Transverse colon (tissue), 4 donors: ENCODE measurements around the gene CD22. TPM values are rescaled to one million over a fixed set of nuclear protein-coding genes. Genes with fewer than 3 reads are reported as not detected.

ENCODE experiments used
- DNase-seq: peaks from one replicate; pipeline ENCODE4 v3.0.0-alpha.2; 2019
- H3K27ac ChIP-seq, 4 donors: fragments of 200-600 bp; sonication (generic); 2 replicates each; pipeline ENCODE4 v1.5.1; 2016 to 2018; ENCODE audit warnings: inconsistent platforms in 4 of 4
- H3K27me3 ChIP-seq: fragments of 200-600 bp; sonication (generic); 2 replicates; pipeline ENCODE4 v1.5.1; 2017; ENCODE audit warnings: inconsistent platforms
- H3K36me3 ChIP-seq, 4 donors: fragments of 200-600 bp; sonication (generic); 2 replicates each; pipeline ENCODE4 v1.5.1; 2017 to 2019; ENCODE audit warnings: inconsistent platforms in 4 of 4
- H3K4me1 ChIP-seq, 4 donors: fragments of 200-600 bp; sonication (generic); 2 replicates each; pipeline ENCODE4 v1.5.1; 2017 to 2020; ENCODE audit warnings: inconsistent platforms in 4 of 4
- H3K4me3 ChIP-seq, 4 donors: fragments of 200-600 bp; sonication (generic); 1 replicate in 1 of 4; 2 replicates in 3 of 4; pipeline versions ENCODE4 v1.5.1 to v1.6.1; 2017 to 2019; ENCODE audit warnings: inconsistent platforms in 4 of 4
- H3K9me3 ChIP-seq, 2 donors: fragments of 200-600 bp; sonication (generic); 2 replicates each; pipeline ENCODE4 v1.5.1; 2017 to 2019; ENCODE audit warnings: inconsistent platforms in 2 of 2
- EP300 ChIP-seq: sonication (generic); formaldehyde crosslinking; IDR thresholded peaks from one replicate; pipeline ENCODE4 v1.6.1; 2017; ENCODE audit warnings: antibody characterized with exemption, low read depth
- POLR2A ChIP-seq: fragments of 450-650 bp; IDR thresholded peaks from one replicate; pipeline ENCODE4 v1.6.1; 2016; ENCODE audit warnings: antibody characterized with exemption, mild to moderate bottlenecking, moderate library complexity
- POLR2AphosphoS5 ChIP-seq, 3 donors: sonication (generic); formaldehyde crosslinking; IDR thresholded peaks; one replicate each; pipeline ENCODE4 v1.6.1; 2016; ENCODE audit warnings: antibody characterized with exemption in 3 of 3
- WGBS, 2 donors: methylation state at CpG; one replicate each; pipeline ENCODE4 v1.1.5; 2018; ENCODE audit warnings: low coverage in 1 of 2; 5-methylcytosine and 5-hydroxymethylcytosine counted together
- in situ Hi-C, 4 donors: fragments of 200-750 bp; cut with MboI; loops; one replicate each; pipeline versions ENCODE4 v1.15.0 to v1.15.1; 2017; ENCODE audit warnings: low sequenced_read_pairs in 3 of 4, low pct_ligation_motif_present in 1 of 4, low pct_unique_long_range_greater_than_20kb in 1 of 4
- intact Hi-C: fragments of 100-400 bp; cut with DNase I; formaldehyde crosslinking; loops from one replicate; pipeline ENCODE4 v1.15.1; 2023; ENCODE audit warnings: low total_unique reads
- total RNA-seq, 4 donors: library from RNA; depleted of rRNA; stranded (reverse); fragments of >200 nt; gene quantifications; one replicate each; pipeline ENCODE4 v1.1.0, GENCODE V29; 2016
- TF ChIP-seq, protein P1 (sequence below), 5 experiments: fragments of 200-600 bp in 3 of 5; fragments of 450-650 bp in 2 of 5; sonication (generic) in 3 of 5; IDR thresholded peaks; 1 replicate in 2 of 5; 2 replicates in 3 of 5; pipeline ENCODE4 v1.5.1; 2016 to 2017; ENCODE audit warnings: antibody characterized with exemption in 5 of 5, inconsistent platforms in 3 of 5, mild to moderate bottlenecking in 2 of 5, moderate library complexity in 1 of 5

Gene CD22
- total RNA-seq, 4 donors from 2014 or later = 4.4 to 27.7 (median 21.1) TPM; not detected in 1

DNA sequence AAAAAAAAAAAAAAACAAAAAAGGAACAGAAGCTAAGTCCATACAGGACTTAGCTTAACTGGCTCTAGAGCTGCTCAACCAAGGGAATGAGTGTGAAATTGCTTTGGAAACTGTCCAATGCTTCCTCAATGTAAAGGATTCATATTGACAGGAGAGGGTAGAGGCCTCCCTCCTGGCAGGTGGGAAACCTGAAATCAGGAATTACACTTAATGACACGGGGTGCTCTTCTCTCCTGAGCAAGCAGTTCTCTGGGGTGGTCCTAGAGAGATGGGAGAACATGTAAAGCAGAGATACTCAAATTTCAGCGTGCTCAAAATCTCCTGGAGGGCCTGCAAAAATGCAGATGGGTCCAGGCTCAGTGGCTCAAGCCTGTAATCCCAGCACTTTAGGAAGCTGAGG lies 40.7 kb upstream of the CD22 start:
- in situ Hi-C loops = no loop called here
- no peaks in the 10 kb centered on the region for H3K9me3 ChIP-seq
- TF ChIP-seq POLR2A = no peak
- TF ChIP-seq, protein P1, sequence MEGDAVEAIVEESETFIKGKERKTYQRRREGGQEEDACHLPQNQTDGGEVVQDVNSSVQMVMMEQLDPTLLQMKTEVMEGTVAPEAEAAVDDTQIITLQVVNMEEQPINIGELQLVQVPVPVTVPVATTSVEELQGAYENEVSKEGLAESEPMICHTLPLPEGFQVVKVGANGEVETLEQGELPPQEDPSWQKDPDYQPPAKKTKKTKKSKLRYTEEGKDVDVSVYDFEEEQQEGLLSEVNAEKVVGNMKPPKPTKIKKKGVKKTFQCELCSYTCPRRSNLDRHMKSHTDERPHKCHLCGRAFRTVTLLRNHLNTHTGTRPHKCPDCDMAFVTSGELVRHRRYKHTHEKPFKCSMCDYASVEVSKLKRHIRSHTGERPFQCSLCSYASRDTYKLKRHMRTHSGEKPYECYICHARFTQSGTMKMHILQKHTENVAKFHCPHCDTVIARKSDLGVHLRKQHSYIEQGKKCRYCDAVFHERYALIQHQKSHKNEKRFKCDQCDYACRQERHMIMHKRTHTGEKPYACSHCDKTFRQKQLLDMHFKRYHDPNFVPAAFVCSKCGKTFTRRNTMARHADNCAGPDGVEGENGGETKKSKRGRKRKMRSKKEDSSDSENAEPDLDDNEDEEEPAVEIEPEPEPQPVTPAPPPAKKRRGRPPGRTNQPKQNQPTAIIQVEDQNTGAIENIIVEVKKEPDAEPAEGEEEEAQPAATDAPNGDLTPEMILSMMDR (IDR thresholded peaks at IDR 0.05) = no peak
- DNase-seq = no peak
- peaks cover 47% of the 10 kb centered on the region for H3K27me3 ChIP-seq
- H3K4me3 ChIP-seq = no peak overlapping the region
- intact Hi-C loops = no loop called here
- no peak overlapping the region for H3K27ac ChIP-seq
- WGBS, 2 donors = 60% methylated on average over 2 of the region's 2 CpGs; no CpG with 5 or more reads in 1 of the 2 donors
- H3K4me1 ChIP-seq = no peaks in the 10 kb centered on the region
- no peaks in the 10 kb centered on the region for H3K36me3 ChIP-seq

DNA sequence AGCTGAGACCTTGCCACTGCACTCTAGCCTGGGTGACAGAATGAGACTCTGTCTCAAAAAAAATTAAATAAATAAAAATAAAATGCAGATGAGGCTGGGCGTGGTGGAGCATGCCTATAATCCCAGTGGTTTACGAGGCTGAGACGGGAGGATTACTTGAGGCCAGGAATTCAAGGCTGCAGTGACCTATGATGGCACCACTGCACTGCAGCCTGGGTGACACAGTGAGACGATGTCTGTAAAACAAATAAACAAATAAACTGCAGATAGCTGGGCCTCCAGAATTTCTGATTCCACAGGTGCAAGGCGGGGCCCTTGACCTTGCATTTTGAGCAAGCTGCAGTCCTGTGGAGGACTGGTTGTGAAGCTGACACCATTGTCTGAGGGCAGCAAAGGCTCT lies 40.1 kb upstream of the CD22 start:
- H3K4me1 ChIP-seq = no peaks in the 10 kb centered on the region
- intact Hi-C loops = no loop called here
- H3K27ac ChIP-seq = no peak overlapping the region
- H3K27me3 ChIP-seq = peaks cover 47% of the 10 kb centered on the region
- in situ Hi-C loops = no loop called here
- 11 to 47% methylated on average over 3 to 5 of the region's 5 CpGs for WGBS, 2 donors
- no peaks in the 10 kb centered on the region for H3K9me3 ChIP-seq
- H3K4me3 ChIP-seq = no peak overlapping the region
- no peaks in the 10 kb centered on the region for H3K36me3 ChIP-seq
- no peak for TF ChIP-seq EP300
- TF ChIP-seq, protein P1 (IDR thresholded peaks at IDR 0.05) = no peak
- TF ChIP-seq POLR2A = no peak
- TF ChIP-seq POLR2AphosphoS5 (IDR thresholded peaks at IDR 0.05) = no peak
- DNase-seq = no peak

DNA sequence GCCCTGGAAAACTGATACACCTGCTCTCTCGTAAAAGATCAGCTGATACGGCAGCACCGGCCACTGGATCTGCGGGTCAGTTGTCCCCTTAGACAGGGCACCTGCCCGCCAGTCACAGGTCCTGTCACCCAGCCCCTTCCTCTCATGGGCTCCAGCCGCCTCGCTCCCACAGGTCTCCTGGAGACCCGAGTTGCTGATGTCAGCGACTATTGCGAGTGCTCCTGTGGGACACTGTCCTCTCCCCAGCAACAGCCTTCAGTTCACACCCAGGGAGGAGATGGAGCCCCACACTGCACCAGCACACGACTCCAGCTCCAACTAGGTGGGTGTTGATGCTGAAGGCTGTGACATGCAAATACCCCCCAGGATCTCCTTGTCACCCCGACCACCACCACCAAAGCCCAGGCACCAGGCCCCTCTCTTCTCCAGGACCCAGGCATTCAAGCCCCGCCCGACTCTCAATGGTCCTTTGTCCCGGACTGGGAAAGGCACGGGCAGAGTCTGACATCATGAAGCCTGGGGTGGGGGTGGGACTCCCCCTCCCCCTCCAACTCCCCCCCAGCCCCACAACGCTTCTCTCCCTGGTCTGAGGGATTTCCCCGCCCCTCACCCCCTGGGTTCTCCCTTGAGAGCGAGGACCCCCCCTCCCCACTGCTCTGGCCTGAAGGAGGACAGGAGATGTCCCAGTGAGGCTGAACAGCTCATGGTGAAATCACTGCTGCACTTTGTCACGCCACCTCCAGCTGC lies 38.4 kb upstream of the CD22 start:
- DNase-seq = no peak
- H3K27ac ChIP-seq = no peak overlapping the region
- no peak for TF ChIP-seq POLR2A
- TF ChIP-seq, protein P1 (IDR thresholded peaks at IDR 0.05) = no peak
- no peak for TF ChIP-seq EP300
- TF ChIP-seq POLR2AphosphoS5 (IDR thresholded peaks at IDR 0.05) = no peak
- WGBS, 2 donors = 55% methylated on average over 19 of the region's 20 CpGs; no CpG with 5 or more reads in 1 of the 2 donors
- H3K4me3 ChIP-seq = no peak overlapping the region
- H3K27me3 ChIP-seq = peaks cover 35% of the 10 kb centered on the region
- H3K4me1 ChIP-seq = no peaks in the 10 kb centered on the region
- in situ Hi-C loops = no loop called here
- no peaks in the 10 kb centered on the region for H3K9me3 ChIP-seq
- intact Hi-C loops = no loop called here
- H3K36me3 ChIP-seq = no peaks in the 10 kb centered on the region

DNA sequence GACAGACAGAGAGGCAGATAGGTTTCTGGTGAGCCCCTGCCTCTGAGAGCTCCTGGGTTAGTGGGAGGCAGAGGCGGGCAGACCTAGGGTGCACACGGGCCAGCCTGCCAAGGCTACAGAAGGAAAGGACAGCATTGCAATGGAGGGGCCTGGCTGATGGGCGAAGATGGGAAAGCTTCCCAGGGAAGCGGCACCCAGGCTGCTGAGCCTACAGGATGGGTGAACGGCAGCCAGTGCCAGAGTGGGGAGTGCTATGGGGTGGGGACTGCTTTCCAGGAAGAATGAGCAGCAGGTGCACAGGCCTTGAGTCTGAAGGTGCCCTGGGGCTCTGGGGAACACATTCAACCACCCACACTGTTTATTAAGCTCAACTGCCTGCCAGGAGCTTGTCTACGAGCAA lies 37.7 kb upstream of the CD22 start:
- TF ChIP-seq POLR2A = no peak
- TF ChIP-seq POLR2AphosphoS5 (IDR thresholded peaks at IDR 0.05) = no peak
- WGBS, 2 donors = 64% methylated on average over 6 of the region's 6 CpGs; no CpG with 5 or more reads in 1 of the 2 donors
- H3K27me3 ChIP-seq = peaks cover 35% of the 10 kb centered on the region
- no peaks in the 10 kb centered on the region for H3K4me1 ChIP-seq
- DNase-seq = no peak
- in situ Hi-C loops (no loop called here), intact Hi-C loops (no loop called here)
- no peak overlapping the region for H3K4me3 ChIP-seq
- no peaks in the 10 kb centered on the region for H3K36me3 ChIP-seq
- H3K27ac ChIP-seq = no peak overlapping the region
- H3K9me3 ChIP-seq = no peaks in the 10 kb centered on the region

DNA sequence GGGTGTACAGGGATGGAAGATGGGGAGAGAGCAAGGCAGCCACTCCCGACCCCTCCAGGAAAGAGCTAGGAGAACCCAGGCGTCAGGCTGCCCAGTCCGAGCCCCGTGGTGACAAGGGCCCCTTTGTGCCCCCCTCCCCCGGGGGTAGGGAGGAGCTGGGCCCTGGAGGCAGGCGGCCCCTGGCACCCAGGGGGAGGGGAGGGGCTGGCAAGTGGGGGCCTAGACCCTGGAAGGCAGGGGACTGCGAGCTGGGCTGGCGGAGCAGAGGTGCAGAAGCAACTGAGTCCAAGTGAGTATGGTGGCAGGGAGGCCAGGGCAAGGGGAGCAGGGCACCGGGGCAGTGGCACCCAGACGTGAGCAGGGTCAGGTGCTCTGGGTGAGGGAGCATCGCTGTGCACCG lies 37.1 kb upstream of the CD22 start, which contains the start of gene MAG:
TSS of gene MAG (plus strand) at position 246 of the 400 bp plus-strand sequence. CDS start 3,248 bp downstream, outside the sequence.
- Histone ChIP-seq H3K4me3 (no peak within 1 kb of the TSS), H3K27me3 (peaks cover 35% of the 10 kb centered on the region), H3K4me1 (no peaks in the 10 kb centered on the region), H3K27ac (no peak within 1 kb of the TSS), H3K36me3 (no peaks in the 10 kb centered on the region), H3K9me3 (no peaks in the 10 kb centered on the region)
- 78% methylated on average over 12 of the region's 12 CpGs; no CpG with 5 or more reads in 1 of the 2 donors for WGBS, 2 donors
- no peak for DNase-seq
- intact Hi-C loops = no loop called here
- in situ Hi-C loops = no loop called here
- TF ChIP-seq, protein P1 (IDR thresholded peaks at IDR 0.05) = no peak
- TF ChIP-seq POLR2A (no peak), POLR2AphosphoS5 (IDR thresholded peaks at IDR 0.05) (no peak), EP300 (no peak)
